Muscle of arm (tissue), 12 donors: ENCODE results near the gene NOD1. TPM values are rescaled to one million over a fixed set of nuclear protein-coding genes. Genes with fewer than 3 reads are reported as not detected.

Experiments used
- polyA plus RNA-seq, 12 donors: library from polyadenylated mRNA; unstranded; fragments of 120-200 nt; gene quantifications; one replicate each; pipeline ENCODE4 v1.2.1, GENCODE V29; 2013; ENCODE audit not compliant: insufficient read length in 12 of 12

Gene NOD1
- polyA plus RNA-seq, 12 donors = 9.6 to 20.8 (median 15.7) TPM; not detected in 1

Other genes starting within 250 kb of the NOD1 start
- gene ZNRF2, start 194.2 kb downstream of the NOD1 start, polyA plus RNA-seq = 10 to 100 TPM in 10 of 12 donors, 1 to 10 TPM in 1, not detected in 1; 9.0 to 14.8 (median 11.4) TPM
- 10 to 100 TPM in 11 of 12 donors, not detected in 1; 29.2 to 50.2 (median 40.7) TPM for gene GGCT, start 26.0 kb upstream of the NOD1 start, polyA plus RNA-seq
- 100 to 1,000 TPM in 1 of 12 donors, 10 to 100 TPM in 10, not detected in 1; 52.7 to 109 (median 74.4) TPM for gene GARS1, start 116.1 kb upstream of the NOD1 start, polyA plus RNA-seq
- 1 to 10 TPM in 10 of 12 donors, under 1 TPM in 1, not detected in 1; 0.97 to 8.0 (median 3.3) TPM for gene CRHR2, start 203.7 kb upstream of the NOD1 start, polyA plus RNA-seq